ENCODE results near the gene SMAD3.
A peak's percentile ranks its signal among the peaks of the same experiment; 100 is the strongest.

The SMAD3 gene

DNA sequence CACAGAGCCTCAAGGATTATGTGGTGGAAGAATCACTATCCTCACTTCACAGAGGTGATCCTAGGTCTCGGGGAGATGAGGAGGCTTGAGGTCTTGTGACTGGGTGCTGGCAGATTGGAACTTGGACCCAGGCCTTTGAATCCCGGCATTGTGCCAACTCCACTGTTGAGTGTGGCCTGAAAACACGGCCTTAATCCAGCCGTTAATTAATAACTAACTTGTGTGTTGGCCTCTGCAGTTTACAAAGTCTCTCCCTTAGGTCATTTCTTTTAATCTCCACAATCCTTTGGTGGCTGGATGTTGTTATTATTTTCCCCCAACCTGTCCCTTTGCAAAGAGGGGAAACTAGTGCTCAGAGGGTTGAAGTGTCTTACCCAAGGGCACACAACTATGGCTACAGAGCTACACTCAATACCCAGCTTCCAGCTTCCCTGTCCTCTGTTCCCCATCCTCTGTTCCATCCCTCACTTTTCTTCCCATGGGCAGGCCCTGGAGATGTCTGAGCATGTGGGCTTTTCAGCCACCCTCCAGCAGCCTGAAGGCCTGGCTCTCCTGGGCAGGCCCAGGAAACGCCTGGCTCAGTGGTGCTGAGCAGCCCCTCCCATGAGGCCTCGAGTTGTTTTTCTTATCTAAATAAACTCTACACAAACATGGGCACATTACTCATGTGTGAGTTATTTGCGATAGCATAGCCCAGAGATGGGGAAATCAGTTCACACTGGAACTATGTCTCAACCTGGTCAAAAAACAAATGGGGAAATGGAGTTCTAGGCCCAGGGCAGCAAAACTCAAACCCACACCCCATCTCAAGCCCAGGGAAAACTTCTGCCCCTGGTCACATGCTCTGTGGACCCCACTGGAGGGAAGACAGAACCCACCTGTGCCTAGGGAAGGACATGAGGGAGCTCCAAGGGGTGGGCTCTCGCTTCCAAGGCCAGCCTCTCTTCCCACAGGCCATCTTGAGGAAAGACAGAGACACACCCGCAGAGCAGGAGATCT is 16.8 kb upstream of the SMAD3 start:
- DNase-seq (ENCODE audit: extremely low read depth, low read depth), result peak; percentile 77
- TF ChIP-seq, protein P1, sequence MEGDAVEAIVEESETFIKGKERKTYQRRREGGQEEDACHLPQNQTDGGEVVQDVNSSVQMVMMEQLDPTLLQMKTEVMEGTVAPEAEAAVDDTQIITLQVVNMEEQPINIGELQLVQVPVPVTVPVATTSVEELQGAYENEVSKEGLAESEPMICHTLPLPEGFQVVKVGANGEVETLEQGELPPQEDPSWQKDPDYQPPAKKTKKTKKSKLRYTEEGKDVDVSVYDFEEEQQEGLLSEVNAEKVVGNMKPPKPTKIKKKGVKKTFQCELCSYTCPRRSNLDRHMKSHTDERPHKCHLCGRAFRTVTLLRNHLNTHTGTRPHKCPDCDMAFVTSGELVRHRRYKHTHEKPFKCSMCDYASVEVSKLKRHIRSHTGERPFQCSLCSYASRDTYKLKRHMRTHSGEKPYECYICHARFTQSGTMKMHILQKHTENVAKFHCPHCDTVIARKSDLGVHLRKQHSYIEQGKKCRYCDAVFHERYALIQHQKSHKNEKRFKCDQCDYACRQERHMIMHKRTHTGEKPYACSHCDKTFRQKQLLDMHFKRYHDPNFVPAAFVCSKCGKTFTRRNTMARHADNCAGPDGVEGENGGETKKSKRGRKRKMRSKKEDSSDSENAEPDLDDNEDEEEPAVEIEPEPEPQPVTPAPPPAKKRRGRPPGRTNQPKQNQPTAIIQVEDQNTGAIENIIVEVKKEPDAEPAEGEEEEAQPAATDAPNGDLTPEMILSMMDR (IDR thresholded peaks at IDR 0.05; ENCODE audit: low read depth, low read length), result no peak

DNA sequence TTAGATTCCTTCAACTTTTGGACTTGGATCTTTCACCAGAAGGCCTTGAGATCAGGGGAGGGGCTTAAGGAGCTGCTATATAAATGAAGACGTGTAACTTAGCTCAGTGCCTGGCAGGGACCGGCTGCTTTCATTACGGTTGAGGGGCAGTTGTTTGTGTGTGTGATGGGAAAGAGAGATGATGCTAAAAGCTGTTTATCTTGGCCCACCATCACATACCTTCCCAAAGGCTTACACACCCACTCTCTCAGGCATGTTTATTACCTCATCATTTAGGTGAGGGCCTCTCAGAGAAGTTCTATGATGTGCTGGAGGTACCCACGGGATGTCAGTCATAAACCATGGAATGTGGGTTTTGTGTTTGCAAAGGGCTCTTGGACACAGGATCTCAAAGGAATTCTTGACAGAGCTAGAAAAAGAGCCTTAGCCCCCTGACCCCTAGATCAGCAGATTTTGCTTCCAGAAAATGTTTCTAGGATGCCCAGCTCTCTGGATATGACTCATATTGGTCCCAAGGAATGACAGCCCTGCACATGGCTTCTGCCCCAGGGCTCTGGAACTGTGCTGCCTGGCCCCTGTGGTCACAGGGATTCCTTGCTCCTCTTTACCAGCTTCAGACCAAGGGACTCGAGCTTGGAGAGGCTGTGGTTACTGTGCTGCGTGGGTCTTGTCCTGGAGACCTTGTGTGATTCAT is 15.9 kb upstream of the SMAD3 start:
- TF ChIP-seq, protein P1 (IDR thresholded peaks at IDR 0.05; ENCODE audit: low read depth, low read length), result no peak
- DNase-seq (ENCODE audit: extremely low read depth, low read depth), result no peak

DNA sequence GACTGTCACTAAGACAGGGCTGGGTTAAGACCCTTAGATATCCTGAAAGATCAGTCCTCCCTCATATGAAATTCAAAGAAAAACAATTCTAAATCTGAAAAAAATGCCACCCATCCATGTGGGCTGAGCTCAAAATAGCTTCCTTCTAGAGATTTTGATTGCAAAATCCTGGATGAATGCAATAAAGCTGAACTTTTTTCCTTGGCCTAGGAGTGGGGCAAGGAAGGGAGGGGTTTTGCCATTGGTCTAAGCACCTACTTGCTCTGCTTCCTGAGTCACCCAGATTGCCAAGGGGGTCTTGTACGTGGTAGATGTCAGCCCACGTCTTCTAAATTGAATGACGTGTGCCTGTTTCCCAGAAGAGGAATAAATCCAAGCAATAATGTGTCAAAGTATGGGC is 15.3 kb upstream of the SMAD3 start:
- TF ChIP-seq, protein P1 (IDR thresholded peaks at IDR 0.05; ENCODE audit: low read depth, low read length), result no peak
- no peak for DNase-seq (ENCODE audit: extremely low read depth, low read depth)

DNA sequence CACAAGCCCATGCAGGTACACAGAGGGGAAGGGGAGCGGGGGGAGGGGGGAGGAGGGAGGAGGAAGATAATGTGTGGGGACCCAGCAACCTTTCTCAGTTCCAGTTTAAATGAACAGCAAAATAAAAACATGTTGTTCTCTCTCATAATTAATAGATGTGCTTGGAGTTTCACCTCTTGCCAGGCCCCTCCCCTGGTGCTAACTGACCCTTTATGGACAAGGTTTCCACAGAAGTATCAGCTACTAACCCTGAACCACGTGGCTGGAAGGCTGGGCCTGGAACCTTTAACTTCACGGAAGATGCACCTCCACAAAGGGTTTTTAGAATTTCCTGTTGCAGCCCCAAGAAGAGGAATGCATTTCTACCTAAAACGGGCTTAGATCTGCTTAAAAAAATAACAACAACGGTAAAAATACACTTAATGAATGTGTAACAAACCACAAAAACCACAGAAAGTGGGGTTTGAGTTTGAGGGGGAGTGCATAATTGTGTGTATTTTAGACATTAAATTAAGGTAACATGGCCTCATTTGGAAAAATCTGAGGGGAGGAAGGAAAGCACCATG is 14.8 kb upstream of the SMAD3 start:
- TF ChIP-seq, protein P1 (IDR thresholded peaks at IDR 0.05; ENCODE audit: low read depth, low read length), result no peak
- no peak for DNase-seq (ENCODE audit: extremely low read depth, low read depth)

DNA sequence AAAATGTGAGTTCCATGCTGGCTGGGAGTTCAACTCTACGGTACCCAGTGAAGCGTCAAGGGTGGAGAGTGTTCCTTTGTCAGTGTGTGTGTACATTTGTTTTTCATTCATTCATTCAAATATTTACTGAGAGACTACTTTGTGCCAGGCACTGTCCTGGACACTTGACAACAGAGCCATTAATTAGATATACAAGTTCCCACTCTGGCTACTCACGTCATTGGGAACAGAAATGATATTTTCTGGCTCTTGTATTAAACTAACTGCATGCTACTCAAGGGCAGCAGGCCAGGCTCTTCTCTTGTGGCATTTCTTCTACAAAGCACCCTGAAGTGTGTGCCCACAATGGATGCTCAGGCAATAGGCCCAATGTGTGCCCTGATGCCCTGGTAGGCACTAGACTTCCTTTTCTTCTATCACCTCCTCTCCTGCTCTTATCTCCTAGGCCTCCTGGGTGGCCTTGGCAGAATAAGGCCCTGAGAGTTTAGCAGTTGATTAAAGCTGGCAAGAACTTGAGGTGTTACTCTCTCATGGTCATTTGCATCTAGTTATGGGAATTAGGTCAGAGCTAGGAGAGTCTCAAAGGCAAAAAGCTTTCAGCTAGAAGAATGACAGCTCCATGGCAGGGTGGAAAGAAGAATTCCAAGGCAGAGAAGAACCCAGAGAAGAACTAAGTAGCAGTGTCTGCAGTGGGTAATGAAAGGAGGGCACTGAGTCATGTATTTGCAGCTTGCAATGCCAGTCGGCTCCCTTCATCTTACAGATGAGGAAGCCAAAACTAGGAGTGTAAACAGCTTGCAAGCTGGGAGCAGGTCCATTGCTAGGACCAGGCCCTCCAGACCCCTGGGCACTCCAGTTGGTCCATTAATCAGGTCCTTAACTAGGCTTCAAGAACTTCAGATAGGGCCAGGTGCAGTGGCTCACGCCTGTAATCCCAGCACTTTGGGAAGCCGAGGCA is 14.0 kb upstream of the SMAD3 start:
- DNase-seq (ENCODE audit: extremely low read depth, low read depth), result no peak
- TF ChIP-seq, protein P1 (IDR thresholded peaks at IDR 0.05; ENCODE audit: low read depth, low read length), result no peak

DNA sequence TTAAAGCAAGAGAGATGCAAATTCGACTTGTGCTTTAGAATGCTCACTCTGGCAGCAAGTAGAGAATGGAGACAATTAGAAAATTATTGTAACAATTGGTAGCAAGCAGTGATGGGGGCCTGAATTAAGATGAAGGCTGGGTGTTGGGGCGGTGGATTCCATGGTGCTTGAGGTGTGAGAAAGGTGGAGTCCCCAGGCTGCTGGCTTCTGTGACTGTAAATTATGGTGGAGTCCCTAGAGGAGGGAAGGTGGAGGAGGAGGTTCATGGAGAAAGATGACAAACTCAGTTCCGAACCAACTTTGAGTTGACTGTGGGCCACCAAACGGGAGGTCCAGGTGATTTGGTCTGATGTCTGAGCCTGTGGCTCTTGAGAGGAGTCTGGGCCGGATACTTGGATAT is 10.7 kb upstream of the SMAD3 start:
- DNase-seq (ENCODE audit: extremely low read depth, low read depth), result no peak
- TF ChIP-seq, protein P1 (IDR thresholded peaks at IDR 0.05; ENCODE audit: low read depth, low read length), result no peak

Data from AG09319 (cell line).